Measurements from ENCODE around the gene POLG2.

DNA sequence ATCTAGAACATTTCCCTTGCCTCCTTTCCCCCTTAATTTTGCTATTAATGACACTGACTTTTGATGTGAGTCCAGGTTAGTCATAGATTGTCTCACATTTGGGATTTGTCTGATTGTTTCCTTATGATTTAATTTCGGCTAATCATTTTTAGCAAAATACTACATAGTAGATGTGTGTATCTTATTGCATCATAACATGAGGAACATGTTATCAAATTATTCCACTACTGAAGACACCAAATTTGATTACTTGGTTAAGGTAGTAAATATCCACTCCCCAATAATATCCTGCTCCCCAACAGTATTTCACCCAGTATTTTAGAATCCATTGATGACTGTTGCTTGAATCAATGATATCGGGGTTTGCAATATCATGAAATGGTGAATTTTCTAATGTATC, 2.7 kb downstream of the POLG2 start:
- no peak for TF ChIP-seq ZNF274 (IDR thresholded peaks at IDR 0.05; ENCODE audit: insufficient read depth, insufficient read length)
- TF ChIP-seq, protein P1, sequence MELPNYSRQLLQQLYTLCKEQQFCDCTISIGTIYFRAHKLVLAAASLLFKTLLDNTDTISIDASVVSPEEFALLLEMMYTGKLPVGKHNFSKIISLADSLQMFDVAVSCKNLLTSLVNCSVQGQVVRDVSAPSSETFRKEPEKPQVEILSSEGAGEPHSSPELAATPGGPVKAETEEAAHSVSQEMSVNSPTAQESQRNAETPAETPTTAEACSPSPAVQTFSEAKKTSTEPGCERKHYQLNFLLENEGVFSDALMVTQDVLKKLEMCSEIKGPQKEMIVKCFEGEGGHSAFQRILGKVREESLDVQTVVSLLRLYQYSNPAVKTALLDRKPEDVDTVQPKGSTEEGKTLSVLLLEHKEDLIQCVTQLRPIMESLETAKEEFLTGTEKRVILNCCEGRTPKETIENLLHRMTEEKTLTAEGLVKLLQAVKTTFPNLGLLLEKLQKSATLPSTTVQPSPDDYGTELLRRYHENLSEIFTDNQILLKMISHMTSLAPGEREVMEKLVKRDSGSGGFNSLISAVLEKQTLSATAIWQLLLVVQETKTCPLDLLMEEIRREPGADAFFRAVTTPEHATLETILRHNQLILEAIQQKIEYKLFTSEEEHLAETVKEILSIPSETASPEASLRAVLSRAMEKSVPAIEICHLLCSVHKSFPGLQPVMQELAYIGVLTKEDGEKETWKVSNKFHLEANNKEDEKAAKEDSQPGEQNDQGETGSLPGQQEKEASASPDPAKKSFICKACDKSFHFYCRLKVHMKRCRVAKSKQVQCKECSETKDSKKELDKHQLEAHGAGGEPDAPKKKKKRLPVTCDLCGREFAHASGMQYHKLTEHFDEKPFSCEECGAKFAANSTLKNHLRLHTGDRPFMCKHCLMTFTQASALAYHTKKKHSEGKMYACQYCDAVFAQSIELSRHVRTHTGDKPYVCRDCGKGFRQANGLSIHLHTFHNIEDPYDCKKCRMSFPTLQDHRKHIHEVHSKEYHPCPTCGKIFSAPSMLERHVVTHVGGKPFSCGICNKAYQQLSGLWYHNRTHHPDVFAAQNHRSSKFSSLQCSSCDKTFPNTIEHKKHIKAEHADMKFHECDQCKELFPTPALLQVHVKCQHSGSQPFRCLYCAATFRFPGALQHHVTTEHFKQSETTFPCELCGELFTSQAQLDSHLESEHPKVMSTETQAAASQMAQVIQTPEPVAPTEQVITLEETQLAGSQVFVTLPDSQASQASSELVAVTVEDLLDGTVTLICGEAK (IDR thresholded peaks at IDR 0.05; ENCODE audit: borderline replicate concordance) = no peak

Data from GM12878 (cell line).